ENCODE results near the gene ZNF292.

DNA sequence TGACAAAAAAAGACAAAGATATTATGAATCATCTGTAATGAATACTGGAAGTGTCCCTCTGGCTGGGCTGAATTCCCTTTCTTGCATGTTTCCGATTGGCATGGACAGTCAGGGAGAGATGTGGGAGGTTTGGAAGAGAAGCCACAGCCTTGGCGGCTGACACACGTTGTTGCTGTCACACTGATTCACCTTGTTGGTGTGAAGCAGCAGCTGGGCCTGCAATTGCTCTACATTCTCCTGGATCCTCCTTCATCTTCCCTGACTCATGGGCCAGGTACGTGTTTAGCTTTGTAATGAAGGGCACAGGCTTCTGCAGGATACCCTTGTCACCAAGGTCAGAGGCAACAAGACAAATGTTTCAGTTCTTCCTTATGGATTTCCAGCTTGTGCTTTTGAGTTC, 153.6 kb downstream of the ZNF292 start:
- TF ChIP-seq, protein P1, sequence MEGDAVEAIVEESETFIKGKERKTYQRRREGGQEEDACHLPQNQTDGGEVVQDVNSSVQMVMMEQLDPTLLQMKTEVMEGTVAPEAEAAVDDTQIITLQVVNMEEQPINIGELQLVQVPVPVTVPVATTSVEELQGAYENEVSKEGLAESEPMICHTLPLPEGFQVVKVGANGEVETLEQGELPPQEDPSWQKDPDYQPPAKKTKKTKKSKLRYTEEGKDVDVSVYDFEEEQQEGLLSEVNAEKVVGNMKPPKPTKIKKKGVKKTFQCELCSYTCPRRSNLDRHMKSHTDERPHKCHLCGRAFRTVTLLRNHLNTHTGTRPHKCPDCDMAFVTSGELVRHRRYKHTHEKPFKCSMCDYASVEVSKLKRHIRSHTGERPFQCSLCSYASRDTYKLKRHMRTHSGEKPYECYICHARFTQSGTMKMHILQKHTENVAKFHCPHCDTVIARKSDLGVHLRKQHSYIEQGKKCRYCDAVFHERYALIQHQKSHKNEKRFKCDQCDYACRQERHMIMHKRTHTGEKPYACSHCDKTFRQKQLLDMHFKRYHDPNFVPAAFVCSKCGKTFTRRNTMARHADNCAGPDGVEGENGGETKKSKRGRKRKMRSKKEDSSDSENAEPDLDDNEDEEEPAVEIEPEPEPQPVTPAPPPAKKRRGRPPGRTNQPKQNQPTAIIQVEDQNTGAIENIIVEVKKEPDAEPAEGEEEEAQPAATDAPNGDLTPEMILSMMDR (IDR thresholded peaks at IDR 0.05), result no peak
- no peak for TF ChIP-seq EZH2 (IDR thresholded peaks at IDR 0.05; ENCODE audit: borderline replicate concordance, insufficient read depth, low read depth, low read length, poor library complexity, severe bottlenecking)

Data from B cell (primary cell).